B cell (primary cell): ENCODE data around the gene ECT2L. TPM values are rescaled to one million over a fixed set of nuclear protein-coding genes. Genes with fewer than 3 reads are reported as not detected.

Source experiments
- ATAC-seq: fragments of 200-7000 bp; cut with Tn5 transposase; one replicate; pipeline ENCODE4 v1.10.0; 2021; ENCODE audit warnings: low read depth, mild to moderate bottlenecking, moderate number of reproducible peaks, moderate library complexity
- CTCF ChIA-PET: fragments of 350-600 bp; sonication (Branson Sonifier 250); formaldehyde crosslinking; loops from one replicate; lab custom pipeline; 2021; ENCODE audit warnings: antibody characterized with exemption, inconsistent platforms; lab: Charles Lee
- POLR2A ChIA-PET: fragments of 350-600 bp; sonication (Branson Sonifier 250); formaldehyde crosslinking; loops from one replicate; lab custom pipeline; 2021; ENCODE audit warnings: antibody characterized with exemption; lab: Charles Lee
- DNase-seq: peaks from one replicate; pipeline ENCODE4 v3.0.0; 2013
- H2AFZ ChIP-seq: 2 replicates; pipeline ENCODE4 v1.6.1; 2012; ENCODE audit warnings: mild to moderate bottlenecking, low read depth, low read length; ENCODE audit not compliant: insufficient read depth, poor library complexity, severe bottlenecking
- H3K27ac ChIP-seq, 2 donors: 1 replicate in 1 of 2; 2 replicates in 1 of 2; pipeline ENCODE4 v1.5.1; 2012 to 2013; ENCODE audit warnings: low read length in 2 of 2, mild to moderate bottlenecking in 2 of 2, moderate library complexity in 1 of 2
- H3K27me3 ChIP-seq, 4 experiments: fragments of 200-600 bp in 1 of 4; sonication (generic) in 1 of 4; replicated peaks in 1 of 4; 1 replicate in 2 of 4; 2 replicates in 2 of 4; pipeline versions ENCODE4 v1.6.1 to v1.7.0; 2013 to 2016; ENCODE audit warnings: low read length in 3 of 4, mild to moderate bottlenecking in 2 of 4, mixed read lengths in 1 of 4, moderate library complexity in 1 of 4; ENCODE audit not compliant: insufficient read depth in 4 of 4, control insufficient read depth in 3 of 4; ENCODE audit errors: control extremely low read depth in 1 of 4
- H3K36me3 ChIP-seq, 2 experiments: replicated peaks in 1 of 2; 1 replicate in 1 of 2; 2 replicates in 1 of 2; pipeline versions ENCODE4 v1.6.1 to v1.7.1; 2013; ENCODE audit warnings: low read length in 1 of 2; ENCODE audit not compliant: insufficient read depth in 2 of 2, control insufficient read depth in 1 of 2; ENCODE audit errors: control extremely low read depth in 1 of 2, extremely low read depth in 1 of 2
- H3K4me1 ChIP-seq, 2 donors: fragments of 200-600 bp in 1 of 2; sonication (generic) in 1 of 2; 1 replicate in 1 of 2; 2 replicates in 1 of 2; pipeline versions ENCODE4 v1.5.1 to v1.6.1; 2013 to 2017; ENCODE audit warnings: low read length in 2 of 2; ENCODE audit not compliant: control insufficient read depth in 2 of 2, insufficient read depth in 2 of 2
- H3K4me2 ChIP-seq: replicated peaks from 2 replicates; pipeline ENCODE3; 2012; ENCODE audit warnings: mild to moderate bottlenecking, low read depth, low read length; ENCODE audit not compliant: poor library complexity, severe bottlenecking
- H3K4me3 ChIP-seq, 5 experiments: fragments of 200-600 bp in 1 of 5; sonication (generic) in 1 of 5; 1 replicate in 3 of 5; 2 replicates in 2 of 5; pipeline versions ENCODE4 v1.5.1 to v1.7.0; 2011 to 2016; ENCODE audit warnings: low read length in 4 of 5, mild to moderate bottlenecking in 4 of 5, low read depth in 2 of 5, control low read depth in 1 of 5, moderate library complexity in 1 of 5; ENCODE audit not compliant: insufficient read depth in 1 of 5; ENCODE audit errors: control extremely low read depth in 1 of 5, extremely low read depth in 1 of 5
- H3K79me2 ChIP-seq: fragments of 200-600 bp; sonication (generic); one replicate; pipeline ENCODE4 v1.6.0; 2016; ENCODE audit warnings: low read length; ENCODE audit not compliant: control insufficient read depth, insufficient read depth
- H3K9ac ChIP-seq: fragments of 200-600 bp; sonication (generic); 2 replicates; pipeline ENCODE4 v1.6.1; 2017; ENCODE audit warnings: mild to moderate bottlenecking, low read length, moderate library complexity
- H3K9me3 ChIP-seq, 3 donors: one replicate each; pipeline versions ENCODE4 v1.6.1 to v1.7.1; 2013; ENCODE audit warnings: low read length in 2 of 3; ENCODE audit not compliant: control insufficient read depth in 2 of 3, insufficient read depth in 1 of 3; ENCODE audit errors: control extremely low read depth in 1 of 3
- H4K20me1 ChIP-seq: 2 replicates; pipeline ENCODE4 v1.6.0; 2012; ENCODE audit warnings: mild to moderate bottlenecking, low read length; ENCODE audit not compliant: insufficient read depth, control insufficient read depth, poor library complexity, severe bottlenecking
- H3K27ac Mint-ChIP-seq: one replicate; pipeline ENCODE4 v1.8.0; 2021; ENCODE audit warnings: mixed read lengths
- H3K27me3 Mint-ChIP-seq: one replicate; pipeline ENCODE4 v1.8.0; 2021; ENCODE audit warnings: mixed read lengths
- H3K4me1 Mint-ChIP-seq: one replicate; pipeline ENCODE4 v1.8.0; 2021; ENCODE audit warnings: mixed read lengths
- H3K4me3 Mint-ChIP-seq: one replicate; pipeline ENCODE4 v1.8.0; 2021; ENCODE audit warnings: mixed read lengths
- H3K9me3 Mint-ChIP-seq: one replicate; pipeline ENCODE4 v1.8.0; 2022; ENCODE audit warnings: mixed read lengths; ENCODE audit not compliant: insufficient read depth
- EZH2 ChIP-seq: IDR thresholded peaks from 2 replicates; pipeline ENCODE4 v1.6.1; 2012; ENCODE audit warnings: borderline replicate concordance, low read depth, mild to moderate bottlenecking, moderate library complexity, low read length; ENCODE audit not compliant: insufficient read depth, poor library complexity, severe bottlenecking
- WGBS: methylation state at CpG from one replicate; pipeline ENCODE4 v1.1.5; 2013; ENCODE audit warnings: missing lambda C conversion rate; ENCODE audit not compliant: insufficient coverage; 5-methylcytosine and 5-hydroxymethylcytosine counted together
- intact Hi-C: fragments of 100-400 bp; cut with micrococcal nuclease; formaldehyde crosslinking; loops from one replicate; pipeline ENCODE4 v1.10.0; 2022
- polyA plus RNA-seq: library from polyadenylated mRNA; depleted of rRNA; stranded (reverse); fragments of >200 nt; gene quantifications from 2 replicates; pipeline ENCODE4 v1.2.3, GENCODE V29; 2012
- total RNA-seq, 2 donors: library from RNA; stranded (reverse); fragments of 120-200 nt in 1 of 2; gene quantifications; 1 replicate in 1 of 2; 2 replicates in 1 of 2; pipeline versions ENCODE4 v1.2.3 to v1.2.4, GENCODE V29; 2013 to 2022
- TF ChIP-seq, protein P1 (sequence below): fragments of 200-600 bp; IDR thresholded peaks from one replicate; pipeline ENCODE4 v1.8.0; 2022; ENCODE audit warnings: antibody characterized with exemption, mild to moderate bottlenecking

Gene ECT2L
- total and polyA plus RNA-seq, 2 donors (not counting 1 experiment from before 2014, with no cell fraction given) = not detected

DNA sequence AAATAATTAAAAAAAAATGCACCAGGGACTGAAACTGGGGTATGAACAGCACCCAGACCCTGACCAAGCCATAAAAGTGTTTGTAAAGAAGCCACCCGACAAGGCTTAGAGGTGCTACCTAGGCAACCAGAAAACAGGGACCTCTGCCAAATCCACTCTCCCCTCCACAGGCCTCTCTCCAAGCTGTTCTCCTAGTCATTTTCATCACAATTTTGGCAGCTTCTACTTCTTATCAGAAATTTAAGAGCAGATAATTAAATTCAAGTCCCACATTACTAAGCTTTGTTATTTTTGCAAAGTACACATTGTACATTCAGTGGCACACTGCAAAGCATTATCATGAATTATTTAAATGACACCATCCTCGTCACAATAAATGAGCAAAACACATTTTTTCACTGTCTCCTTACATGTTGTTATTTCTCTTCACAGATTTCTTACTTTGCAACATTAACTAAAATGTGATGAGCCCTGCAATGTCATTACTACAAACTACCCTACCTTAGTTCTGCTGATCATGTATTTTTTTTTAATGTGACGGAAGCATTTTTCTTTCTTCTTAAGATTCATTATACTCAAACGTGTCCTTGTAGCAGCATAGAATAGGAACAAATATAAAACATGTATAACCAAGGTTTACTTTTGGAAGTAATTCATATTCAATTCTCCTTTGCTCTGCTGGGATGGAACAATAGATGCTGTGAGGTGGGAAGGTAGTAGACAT lies 38.1 kb downstream of the ECT2L start:
- no peak overlapping the region for H3K27ac Mint-ChIP-seq

DNA sequence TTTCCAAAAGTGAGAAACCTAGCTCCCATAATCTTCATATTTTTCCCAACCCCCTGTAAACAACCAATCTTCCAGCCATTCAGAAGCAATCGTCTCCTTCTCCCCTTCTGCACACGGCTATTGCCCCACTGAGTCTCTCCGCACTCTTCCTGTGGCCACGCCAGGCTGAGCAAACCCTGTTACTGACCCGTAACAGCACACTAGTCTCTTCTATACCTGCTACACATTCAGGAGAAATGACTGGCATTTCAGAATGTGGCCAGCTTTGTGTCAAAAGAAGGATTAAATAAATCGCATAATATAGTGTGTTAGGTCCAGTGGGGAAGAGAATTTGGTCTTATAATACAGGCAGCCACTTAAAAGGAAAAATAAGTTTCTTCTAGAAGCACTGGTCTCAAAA lies 41.4 kb downstream of the ECT2L start:
- ChIA-PET CTCF (interaction anchor here (1.0 kb wide), 1 partner anchor 9 kb away, joined by 3 read pairs; no protein-coding TSS in a partner anchor), POLR2A (no interaction called here)
- no peak overlapping the region for H3K9ac ChIP-seq
- H3K27ac ChIP-seq = no peak overlapping the region
- intact Hi-C loops = no loop called here
- Mint-ChIP-seq H3K9me3 (no peaks in the 10 kb centered on the region), H3K4me3 (no peak overlapping the region), H3K4me1 (no peaks in the 10 kb centered on the region), H3K27me3 (no peaks in the 10 kb centered on the region), H3K27ac (no peak overlapping the region)
- TF ChIP-seq, protein P1, sequence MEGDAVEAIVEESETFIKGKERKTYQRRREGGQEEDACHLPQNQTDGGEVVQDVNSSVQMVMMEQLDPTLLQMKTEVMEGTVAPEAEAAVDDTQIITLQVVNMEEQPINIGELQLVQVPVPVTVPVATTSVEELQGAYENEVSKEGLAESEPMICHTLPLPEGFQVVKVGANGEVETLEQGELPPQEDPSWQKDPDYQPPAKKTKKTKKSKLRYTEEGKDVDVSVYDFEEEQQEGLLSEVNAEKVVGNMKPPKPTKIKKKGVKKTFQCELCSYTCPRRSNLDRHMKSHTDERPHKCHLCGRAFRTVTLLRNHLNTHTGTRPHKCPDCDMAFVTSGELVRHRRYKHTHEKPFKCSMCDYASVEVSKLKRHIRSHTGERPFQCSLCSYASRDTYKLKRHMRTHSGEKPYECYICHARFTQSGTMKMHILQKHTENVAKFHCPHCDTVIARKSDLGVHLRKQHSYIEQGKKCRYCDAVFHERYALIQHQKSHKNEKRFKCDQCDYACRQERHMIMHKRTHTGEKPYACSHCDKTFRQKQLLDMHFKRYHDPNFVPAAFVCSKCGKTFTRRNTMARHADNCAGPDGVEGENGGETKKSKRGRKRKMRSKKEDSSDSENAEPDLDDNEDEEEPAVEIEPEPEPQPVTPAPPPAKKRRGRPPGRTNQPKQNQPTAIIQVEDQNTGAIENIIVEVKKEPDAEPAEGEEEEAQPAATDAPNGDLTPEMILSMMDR = no peak
- no peak for TF ChIP-seq EZH2
- H3K4me1 ChIP-seq = no peaks in the 10 kb centered on the region
- H3K36me3 ChIP-seq = no peaks in the 10 kb centered on the region
- ATAC-seq (no peak), DNase-seq (no peak)
- H3K4me3 ChIP-seq = no peak overlapping the region
- no peaks in the 10 kb centered on the region for H4K20me1 ChIP-seq
- WGBS = 84% methylated on average over 4 of the region's 6 CpGs
- no peaks in the 10 kb centered on the region for H3K79me2 ChIP-seq
- H3K27me3 ChIP-seq = no peaks in the 10 kb centered on the region
- no peak overlapping the region for H2AFZ ChIP-seq
- H3K4me2 ChIP-seq = no peak overlapping the region
- no peaks in the 10 kb centered on the region for H3K9me3 ChIP-seq

More for the DNA sequence above, 38.1 kb downstream of the ECT2L start:
- POLR2A ChIA-PET = interaction anchor here (0.6 kb wide), 1 partner anchor 1408 kb away, joined by 5 read pairs; no protein-coding TSS in a partner anchor
- no peaks in the 10 kb centered on the region for H3K27me3 Mint-ChIP-seq
- no peaks in the 10 kb centered on the region for H3K4me1 Mint-ChIP-seq
- DNase-seq (no peak), ATAC-seq (no peak)
- H3K9ac ChIP-seq = no peak overlapping the region
- no peaks in the 10 kb centered on the region for H4K20me1 ChIP-seq
- no peaks in the 10 kb centered on the region for H3K9me3 ChIP-seq
- intact Hi-C loops = no loop called here
- TF ChIP-seq EZH2 = no peak
- TF ChIP-seq, protein P1 = no peak
- H3K36me3 ChIP-seq = no peaks in the 10 kb centered on the region
- no peak overlapping the region for H3K4me3 ChIP-seq
- 91% methylated on average over 2 of the region's 4 CpGs for WGBS
- H3K27ac ChIP-seq = no peak overlapping the region
- CTCF ChIA-PET = no interaction called here
- no peak overlapping the region for H2AFZ ChIP-seq
- H3K4me3 Mint-ChIP-seq = no peak overlapping the region
- no peaks in the 10 kb centered on the region for H3K79me2 ChIP-seq
- H3K9me3 Mint-ChIP-seq = no peaks in the 10 kb centered on the region
- no peak overlapping the region for H3K4me2 ChIP-seq
- H3K4me1 ChIP-seq = no peaks in the 10 kb centered on the region
- no peaks in the 10 kb centered on the region for H3K27me3 ChIP-seq
